ENCODE data around the gene MISP. TPM values are rescaled to one million over a fixed set of nuclear protein-coding genes. Genes with fewer than 3 reads are reported as not detected.

MISP gene
- total and polyA plus RNA-seq, 2 donors (not counting 1 experiment from before 2014, with no cell fraction given), result not detected

DNA sequence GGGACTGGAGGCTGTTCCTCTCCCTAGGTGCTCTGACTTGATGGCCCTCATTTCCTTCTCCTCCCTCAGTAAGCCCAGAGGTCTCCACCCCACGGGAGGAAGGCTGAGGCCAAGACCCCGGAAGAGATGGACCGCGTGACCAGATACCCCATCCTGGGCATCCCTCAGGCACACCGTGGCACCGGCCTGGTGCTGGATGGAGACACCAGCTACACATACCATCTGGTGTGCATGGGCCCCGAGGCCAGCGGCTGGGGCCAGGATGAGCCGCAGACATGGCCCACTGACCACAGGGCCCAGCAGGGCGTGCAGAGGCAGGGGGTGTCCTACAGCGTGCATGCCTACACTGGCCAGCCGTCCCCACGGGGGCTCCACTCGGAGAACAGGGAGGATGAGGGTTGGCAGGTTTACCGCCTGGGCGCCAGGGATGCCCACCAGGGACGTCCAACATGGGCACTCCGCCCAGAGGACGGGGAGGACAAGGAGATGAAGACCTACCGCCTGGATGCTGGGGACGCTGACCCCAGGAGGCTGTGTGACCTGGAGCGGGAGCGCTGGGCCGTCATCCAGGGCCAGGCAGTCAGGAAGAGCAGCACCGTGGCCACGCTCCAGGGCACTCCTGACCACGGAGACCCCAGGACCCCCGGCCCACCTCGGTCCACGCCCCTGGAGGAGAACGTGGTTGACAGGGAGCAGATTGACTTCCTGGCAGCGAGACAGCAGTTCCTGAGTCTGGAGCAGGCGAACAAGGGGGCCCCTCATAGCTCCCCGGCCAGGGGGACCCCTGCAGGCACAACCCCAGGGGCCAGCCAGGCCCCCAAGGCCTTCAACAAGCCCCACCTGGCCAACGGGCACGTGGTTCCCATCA lies 6.1 kb downstream of the MISP start:
- H3K36me3 ChIP-seq (replicated peaks in 1 of 2; ENCODE audit: control extremely low read depth in 1 of 2, control insufficient read depth in 1 of 2, extremely low read depth in 1 of 2, insufficient read depth in 2 of 2, low read length in 1 of 2), result no peaks in the 10 kb centered on the region

More for the DNA sequence above, 6.1 kb downstream of the MISP start:
- Histone ChIP-seq H3K4me1 (ENCODE audit: control insufficient read depth in 2 of 2, insufficient read depth in 2 of 2, low read length in 2 of 2) (no peaks in the 10 kb centered on the region), H2AFZ (ENCODE audit: insufficient read depth, low read depth, low read length, poor library complexity, severe bottlenecking) (no peak overlapping the region), H3K79me2 (ENCODE audit: control insufficient read depth, insufficient read depth, low read length) (no peaks in the 10 kb centered on the region), H3K27ac (ENCODE audit: low read length in 2 of 2) (no peak overlapping the region), H3K4me2 (replicated peaks; ENCODE audit: low read depth, low read length, poor library complexity, severe bottlenecking) (no peak overlapping the region), H3K9ac (ENCODE audit: low read length) (no peak overlapping the region), H4K20me1 (ENCODE audit: control insufficient read depth, insufficient read depth, low read length, poor library complexity, severe bottlenecking) (no peaks in the 10 kb centered on the region), H3K9me3 (ENCODE audit: control extremely low read depth in 1 of 3, control insufficient read depth in 2 of 3, insufficient read depth in 1 of 3, low read length in 2 of 3) (peaks cover 0 to 45% (median 0%) of the 10 kb centered on the region in 3 donors), H3K4me3 (ENCODE audit: control extremely low read depth in 1 of 5, extremely low read depth in 1 of 5, insufficient read depth in 1 of 5, low read depth in 2 of 5, low read length in 4 of 5) (no peak overlapping the region), H3K27me3 (replicated peaks in 1 of 4; ENCODE audit: control extremely low read depth in 1 of 4, control insufficient read depth in 3 of 4, insufficient read depth in 4 of 4, low read length in 3 of 4) (peaks cover 0 to 2% (median 0%) of the 10 kb centered on the region in 4 experiments)
- ChIA-PET POLR2A (interaction anchor here (0.6 kb wide), 1 partner anchor 57 kb away, joined by 4 read pairs; no protein-coding TSS in a partner anchor), CTCF (no interaction called here)
- TF ChIP-seq EZH2 (IDR thresholded peaks at IDR 0.05; ENCODE audit: borderline replicate concordance, insufficient read depth, low read depth, low read length, poor library complexity, severe bottlenecking), result no peak
- TF ChIP-seq, protein P1, sequence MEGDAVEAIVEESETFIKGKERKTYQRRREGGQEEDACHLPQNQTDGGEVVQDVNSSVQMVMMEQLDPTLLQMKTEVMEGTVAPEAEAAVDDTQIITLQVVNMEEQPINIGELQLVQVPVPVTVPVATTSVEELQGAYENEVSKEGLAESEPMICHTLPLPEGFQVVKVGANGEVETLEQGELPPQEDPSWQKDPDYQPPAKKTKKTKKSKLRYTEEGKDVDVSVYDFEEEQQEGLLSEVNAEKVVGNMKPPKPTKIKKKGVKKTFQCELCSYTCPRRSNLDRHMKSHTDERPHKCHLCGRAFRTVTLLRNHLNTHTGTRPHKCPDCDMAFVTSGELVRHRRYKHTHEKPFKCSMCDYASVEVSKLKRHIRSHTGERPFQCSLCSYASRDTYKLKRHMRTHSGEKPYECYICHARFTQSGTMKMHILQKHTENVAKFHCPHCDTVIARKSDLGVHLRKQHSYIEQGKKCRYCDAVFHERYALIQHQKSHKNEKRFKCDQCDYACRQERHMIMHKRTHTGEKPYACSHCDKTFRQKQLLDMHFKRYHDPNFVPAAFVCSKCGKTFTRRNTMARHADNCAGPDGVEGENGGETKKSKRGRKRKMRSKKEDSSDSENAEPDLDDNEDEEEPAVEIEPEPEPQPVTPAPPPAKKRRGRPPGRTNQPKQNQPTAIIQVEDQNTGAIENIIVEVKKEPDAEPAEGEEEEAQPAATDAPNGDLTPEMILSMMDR (IDR thresholded peaks at IDR 0.05), result no peak
- H3K4me3 Mint-ChIP-seq, result no peak overlapping the region
- no peak for ATAC-seq (ENCODE audit: low read depth)
- peaks cover 4% of the 10 kb centered on the region for H3K9me3 Mint-ChIP-seq (ENCODE audit: insufficient read depth)
- 83% methylated on average over 36 of the region's 36 CpGs for WGBS (ENCODE audit: insufficient coverage)
- H3K27me3 Mint-ChIP-seq, result no peaks in the 10 kb centered on the region
- no peak for DNase-seq
- H3K27ac Mint-ChIP-seq, result no peak overlapping the region
- no peaks in the 10 kb centered on the region for H3K4me1 Mint-ChIP-seq
- intact Hi-C loops (cut with micrococcal nuclease), result no loop called here
